HG03039 (cell line): ENCODE measurements around the gene TSPAN18.

Experiments used
- ATAC-seq: cut with Tn5 transposase; IDR thresholded peaks from one replicate; pipeline ENCODE4 v1.9.1; 2021; ENCODE audit warnings: mild to moderate bottlenecking, moderate library complexity; ENCODE audit not compliant: unreplicated experiment

The TSPAN18 gene

DNA sequence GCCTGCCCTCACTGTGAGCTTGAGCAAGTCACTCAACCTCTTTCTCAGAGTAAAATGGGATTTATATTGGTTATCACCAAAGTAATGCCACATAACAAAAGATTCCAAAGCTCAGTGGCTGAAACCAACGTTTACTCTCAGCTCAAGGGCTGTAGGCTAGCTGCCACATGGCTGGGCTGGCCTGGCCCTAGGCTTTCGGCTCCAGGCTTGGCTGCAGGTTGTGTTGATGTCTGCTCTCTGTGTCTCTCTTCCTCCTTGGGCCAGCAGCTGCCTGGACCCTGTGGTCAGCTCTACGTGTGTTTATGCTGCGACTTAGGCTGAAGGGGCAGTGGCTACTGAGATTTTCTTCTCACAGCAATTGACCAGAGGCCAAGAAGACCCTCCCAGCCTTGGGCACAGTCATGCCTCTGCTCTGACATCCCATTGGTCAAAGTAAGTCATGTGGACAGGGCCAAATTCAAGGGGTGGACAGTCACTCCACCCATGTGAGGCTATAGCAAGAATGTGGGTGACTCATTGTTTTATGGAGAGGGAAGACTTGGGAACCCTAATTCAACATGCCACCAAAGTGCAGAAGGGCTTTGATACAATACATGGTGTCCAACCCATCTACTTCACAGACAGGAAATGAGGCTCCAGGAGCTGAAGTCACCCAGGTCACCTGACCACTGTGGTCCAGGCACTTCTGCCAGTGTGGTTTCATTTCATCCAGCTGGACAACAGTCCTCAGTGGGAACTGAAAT lies 90.6 kb downstream of the TSPAN18 start:
- ATAC-seq: no peak

DNA sequence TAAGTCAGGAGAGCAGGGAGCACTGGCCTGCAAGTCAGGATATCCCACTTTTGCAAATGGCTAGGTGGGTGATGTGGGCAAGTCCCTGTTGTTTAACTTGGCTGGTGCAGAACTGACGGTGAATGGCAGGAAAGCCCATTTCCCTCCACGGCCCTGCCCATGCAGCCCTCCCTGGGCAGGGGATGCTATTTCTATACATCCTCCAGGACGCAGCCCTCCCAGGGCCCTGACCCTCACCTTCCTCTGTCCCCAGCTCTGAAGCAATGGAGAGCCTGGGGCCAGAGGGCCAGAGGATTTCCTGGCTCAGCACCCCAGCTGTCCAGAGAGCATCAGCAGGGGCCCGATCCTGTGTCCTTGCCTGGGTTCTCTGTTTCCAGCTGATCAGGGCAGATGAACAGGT lies 91.3 kb downstream of the TSPAN18 start:
- no peak for ATAC-seq

DNA sequence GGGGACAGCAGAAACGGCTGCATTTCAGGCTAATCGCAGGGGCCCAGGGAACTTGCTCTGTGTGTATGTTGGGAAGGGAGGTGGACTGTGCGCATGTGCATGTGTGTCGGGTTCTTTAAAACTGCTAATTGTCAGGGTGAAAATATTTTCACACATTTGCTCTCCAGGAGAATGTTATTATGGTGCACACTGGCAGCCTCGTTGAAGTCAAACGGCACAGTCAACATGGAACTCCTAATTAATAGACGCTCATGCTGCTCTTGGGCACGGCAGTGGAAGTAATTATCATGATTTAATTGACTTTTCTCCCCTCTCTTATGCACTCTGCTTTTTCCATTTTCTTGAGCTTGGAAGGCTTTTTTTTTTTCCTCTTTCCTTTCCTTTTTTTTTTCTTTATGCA lies 92.6 kb downstream of the TSPAN18 start:
- no peak for ATAC-seq

DNA sequence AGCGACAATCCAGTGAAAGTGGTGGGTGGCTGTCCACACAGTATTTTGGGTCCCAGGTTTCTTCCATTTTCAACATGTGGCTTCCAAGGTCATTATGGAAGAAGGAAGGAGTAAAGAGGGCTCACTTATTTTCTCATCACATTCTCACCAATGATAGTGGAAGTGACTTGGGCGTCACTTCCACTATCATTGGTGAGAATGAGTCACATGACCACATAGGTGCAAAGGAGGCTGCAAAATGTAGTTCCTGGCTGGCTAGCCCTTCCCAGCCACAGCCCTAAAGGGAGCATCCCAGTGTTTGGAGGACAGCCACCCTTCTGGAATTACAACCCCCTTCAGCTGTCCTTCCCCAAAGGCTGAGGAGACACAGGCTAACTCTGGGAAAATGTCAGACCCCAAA lies 95.6 kb downstream of the TSPAN18 start:
- no peak for ATAC-seq

DNA sequence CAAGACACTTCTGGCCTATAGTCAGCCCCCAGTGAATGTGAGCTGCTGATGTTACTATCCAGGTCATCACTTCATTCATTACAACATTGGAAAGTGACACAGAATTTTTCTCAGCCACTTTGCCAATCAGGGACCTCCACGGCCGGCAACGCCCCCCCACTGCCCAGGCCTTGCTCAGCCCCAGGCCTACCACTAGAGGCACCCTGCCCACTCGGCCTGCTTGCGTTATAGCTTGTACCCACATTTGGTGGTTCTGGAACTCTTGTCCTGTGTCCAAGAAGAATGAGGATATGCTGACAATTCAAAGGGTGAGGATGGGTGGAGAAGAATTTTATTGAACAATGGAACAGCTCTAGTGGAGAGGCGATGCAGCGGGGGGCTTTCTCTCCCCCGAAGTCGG lies 96.2 kb downstream of the TSPAN18 start:
- no peak for ATAC-seq

DNA sequence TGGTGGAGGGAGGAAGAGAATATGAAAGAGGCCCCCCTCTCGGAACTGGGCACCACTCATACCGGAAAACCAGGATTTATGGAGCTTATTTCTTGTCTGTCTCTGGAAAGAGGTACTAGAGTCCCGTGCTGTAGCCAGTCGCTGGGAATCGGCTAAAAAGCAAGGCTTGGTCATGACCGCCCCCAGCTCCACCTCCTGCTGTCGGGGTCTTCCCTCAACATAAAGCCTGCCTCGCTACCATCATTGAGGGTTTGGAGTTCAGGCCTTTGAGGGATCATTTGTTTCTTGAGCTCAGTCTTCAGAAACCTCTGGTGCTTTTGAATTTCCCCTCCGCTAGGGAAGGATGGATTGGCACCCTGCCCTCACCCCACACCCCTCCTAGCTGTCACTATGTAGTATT lies 97.1 kb downstream of the TSPAN18 start:
- ATAC-seq: no peak

DNA sequence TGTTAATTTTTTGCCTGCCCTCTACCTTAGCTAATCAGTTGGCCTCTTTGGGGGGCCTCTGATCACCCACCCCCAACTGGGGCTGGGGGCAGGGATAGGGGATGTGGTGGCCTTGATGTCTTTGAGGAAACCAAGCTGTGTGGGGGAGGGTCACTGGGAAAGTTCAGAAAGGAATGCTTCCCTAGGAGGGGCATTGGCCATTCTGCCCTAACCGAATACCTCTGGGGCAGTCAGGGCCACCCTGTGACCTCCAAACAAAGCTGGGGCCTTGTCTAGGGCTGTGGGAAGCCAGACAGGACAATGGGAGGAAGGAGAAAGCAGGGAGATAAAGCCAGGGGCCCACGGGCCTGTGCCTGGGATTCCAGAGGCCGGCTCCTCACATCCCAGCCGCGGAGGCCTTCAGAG lies 97.5 kb downstream of the TSPAN18 start:
- no peak for ATAC-seq

DNA sequence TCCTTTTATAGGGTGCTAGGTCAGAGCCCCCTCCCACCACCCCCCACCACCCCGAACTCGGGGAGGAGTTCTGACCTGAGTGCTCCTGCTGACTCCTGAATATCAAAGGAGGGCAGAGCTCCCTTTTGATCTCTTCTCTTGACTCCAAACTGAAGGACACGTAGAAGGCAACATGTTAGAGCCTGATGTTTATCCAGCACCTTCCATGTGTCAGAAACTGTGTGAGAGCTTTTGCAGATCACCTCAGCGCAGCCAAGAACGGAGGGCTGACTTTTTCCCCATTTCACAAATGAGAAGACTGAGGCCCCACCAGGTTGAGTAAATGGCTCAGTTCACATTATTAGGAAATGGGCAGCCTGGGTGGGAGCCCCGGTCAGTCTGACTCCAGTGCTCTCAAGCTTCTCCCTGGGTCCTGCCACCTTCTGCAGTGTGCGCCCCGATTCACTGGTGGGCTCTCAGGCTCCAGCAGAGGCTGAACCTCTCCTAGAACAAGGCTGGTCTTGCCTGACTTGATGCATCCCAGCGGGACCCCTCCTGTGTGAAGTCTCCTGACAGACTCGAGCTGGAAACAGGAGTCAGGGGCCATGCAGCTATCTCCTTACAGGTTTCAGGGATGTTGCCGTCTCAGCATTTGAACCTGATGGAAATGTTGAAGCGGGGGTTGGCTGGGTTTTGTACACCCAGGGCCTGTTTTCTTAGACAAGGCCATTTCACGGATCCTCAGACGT lies 98.5 kb downstream of the TSPAN18 start:
- ATAC-seq: no peak

DNA sequence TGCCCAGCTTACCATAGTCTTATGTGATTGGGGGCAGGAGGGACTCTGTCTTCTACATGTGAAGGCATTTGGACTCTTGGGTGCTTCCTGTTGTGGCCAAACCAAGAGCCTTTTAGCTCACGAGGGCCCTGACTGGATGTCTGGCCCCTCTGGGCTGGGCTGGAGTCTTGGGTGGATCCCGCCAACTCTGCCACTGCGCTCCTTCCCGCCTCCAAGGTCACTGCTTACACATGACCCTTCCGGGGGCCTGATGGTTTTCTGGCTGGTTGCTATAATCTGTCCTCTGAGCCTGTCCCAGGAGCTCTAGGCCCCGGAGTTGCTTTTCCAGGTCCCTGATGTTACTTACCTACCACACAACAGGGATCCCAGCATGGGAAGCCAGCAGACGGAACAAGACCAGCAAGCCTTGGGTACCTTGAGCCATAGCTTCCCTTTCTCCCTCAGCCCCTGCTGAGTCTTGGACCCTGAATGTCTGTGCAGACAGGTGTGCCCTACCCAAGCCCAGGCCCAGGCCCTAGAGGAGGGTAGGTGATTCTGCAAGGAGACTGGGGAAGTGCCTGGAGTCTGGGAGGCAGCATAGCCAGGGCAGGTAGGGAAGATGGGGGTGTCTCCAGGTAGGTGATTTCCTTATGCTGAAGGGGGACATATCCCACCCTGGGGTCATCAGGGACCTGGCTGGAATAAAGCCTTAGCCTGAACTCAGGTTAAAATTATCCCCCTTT lies 100.3 kb downstream of the TSPAN18 start:
- ATAC-seq: no peak

DNA sequence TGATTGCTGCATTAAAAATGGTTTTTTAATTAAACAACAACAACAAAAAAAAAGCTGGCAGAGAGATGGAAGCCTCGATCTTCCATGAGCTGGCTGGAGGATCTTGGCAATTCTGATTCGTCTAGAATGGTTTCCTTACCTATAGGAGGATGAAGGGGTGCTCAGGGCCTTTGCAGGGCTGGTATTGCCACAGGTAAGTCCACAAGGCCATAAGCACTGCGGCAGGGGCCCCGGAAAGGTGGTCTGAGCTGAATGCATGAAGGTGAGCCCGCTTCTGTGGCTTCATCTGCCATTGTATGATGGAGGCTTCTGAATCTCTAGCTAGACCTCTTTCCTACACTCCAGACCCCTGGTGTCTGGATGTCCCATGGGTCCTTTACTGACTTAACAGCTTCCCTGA lies 101.5 kb downstream of the TSPAN18 start:
- no peak for ATAC-seq

DNA sequence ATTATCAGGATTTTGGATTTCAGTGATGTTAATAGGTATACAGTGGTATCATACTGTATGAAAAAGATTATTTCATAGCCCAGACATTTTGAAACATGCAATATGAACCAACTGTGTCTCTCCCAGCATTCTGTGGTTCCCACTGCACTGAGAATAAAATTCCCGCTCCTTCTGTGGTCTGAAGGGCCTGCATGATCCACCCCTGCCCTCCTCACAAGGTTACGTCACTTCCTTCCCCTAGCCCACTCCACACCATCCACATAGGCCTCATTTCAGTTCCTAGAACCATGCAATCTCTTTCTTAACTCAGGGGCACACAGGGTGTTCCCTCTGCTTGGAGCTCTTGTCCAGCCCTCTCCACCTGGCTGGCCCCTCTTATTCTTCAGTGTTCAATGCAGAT lies 103.1 kb downstream of the TSPAN18 start:
- ATAC-seq: no peak

DNA sequence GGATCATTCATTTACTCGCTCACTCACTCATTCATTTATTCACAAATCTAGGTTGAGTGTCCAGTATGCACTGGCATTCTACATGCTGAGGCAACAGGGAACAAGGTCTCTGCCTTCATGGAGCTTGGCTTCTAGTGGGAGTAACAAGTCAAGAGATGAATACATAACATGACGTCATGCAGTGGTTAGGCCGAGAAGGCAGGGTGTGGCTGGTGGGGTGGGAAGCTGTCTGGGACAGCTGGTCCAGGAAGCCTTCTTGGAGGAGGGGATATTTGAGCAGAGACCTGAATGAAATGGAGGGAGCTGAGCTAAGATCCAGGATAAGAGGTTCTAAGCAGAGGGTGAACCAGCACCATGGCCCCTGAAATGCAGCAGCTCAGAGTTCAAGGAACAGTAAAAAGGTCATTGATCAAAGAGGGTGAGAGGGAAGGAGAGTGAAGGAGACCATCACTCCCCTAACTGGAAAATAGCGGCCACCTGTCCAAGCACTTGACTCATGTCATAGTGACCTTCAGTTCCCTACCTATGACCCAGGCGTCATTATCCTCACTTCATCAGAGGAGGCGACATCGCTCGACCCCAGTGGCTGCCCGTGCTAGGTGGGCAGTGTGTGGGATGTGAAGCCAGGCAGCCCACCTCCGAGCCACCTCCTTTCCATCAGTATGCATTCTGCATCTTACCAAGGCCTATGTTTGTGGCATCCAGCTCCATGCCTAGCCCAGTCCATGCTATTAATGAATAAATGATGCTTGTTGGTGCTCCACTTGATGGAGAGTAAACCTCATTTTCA lies 105.0 kb downstream of the TSPAN18 start:
- ATAC-seq: no peak

DNA sequence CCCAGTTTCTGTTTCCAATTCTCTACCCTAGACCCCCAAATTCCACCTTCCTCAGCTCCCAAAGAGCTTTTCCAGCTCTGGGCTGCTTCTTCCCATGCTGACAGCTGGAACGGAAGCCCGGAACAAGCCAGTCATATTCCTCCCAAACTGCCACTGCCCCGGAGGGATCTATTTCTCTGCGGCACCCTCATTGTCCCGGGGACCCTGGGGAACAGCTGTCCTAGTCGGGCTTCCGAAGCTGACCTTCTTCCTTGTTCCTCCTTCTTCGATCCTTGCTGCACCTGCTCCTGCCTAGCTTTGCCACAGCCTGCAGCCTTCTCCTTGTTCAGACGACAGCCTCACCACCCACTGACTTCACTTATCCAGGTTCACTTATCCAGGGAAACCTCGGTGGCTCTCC lies 105.7 kb downstream of the TSPAN18 start:
- no peak for ATAC-seq

DNA sequence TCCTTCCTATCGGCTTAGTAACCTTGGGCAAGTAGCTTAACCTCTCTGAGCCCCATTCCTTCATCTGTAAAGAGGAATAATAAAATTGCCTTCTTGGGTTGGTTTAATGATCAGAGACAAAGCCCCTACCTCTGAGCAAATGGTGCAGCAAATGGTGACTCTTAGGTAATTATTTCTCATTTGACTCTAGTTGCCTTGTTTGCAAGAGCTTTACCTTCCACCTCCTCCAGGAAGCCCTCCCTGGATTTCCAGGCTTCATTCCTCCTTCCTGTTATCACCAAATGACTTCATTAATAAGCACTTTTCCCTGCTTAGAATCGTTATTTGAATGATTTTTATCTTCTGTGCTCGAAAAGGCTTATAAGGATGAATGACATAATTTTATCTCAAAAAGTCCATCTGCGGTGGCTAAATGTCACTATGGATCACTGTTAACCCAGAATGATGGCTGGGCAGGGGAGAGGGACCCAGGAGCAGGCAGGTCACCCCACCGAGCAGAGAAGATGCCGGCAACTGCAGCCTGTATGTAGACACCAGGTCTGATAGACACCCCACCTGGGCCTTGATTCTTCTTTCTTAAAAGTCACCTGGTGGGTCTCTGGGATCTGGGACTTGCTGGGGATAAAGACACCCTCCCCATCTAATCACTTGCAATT lies 106.6 kb downstream of the TSPAN18 start:
- no peak for ATAC-seq

DNA sequence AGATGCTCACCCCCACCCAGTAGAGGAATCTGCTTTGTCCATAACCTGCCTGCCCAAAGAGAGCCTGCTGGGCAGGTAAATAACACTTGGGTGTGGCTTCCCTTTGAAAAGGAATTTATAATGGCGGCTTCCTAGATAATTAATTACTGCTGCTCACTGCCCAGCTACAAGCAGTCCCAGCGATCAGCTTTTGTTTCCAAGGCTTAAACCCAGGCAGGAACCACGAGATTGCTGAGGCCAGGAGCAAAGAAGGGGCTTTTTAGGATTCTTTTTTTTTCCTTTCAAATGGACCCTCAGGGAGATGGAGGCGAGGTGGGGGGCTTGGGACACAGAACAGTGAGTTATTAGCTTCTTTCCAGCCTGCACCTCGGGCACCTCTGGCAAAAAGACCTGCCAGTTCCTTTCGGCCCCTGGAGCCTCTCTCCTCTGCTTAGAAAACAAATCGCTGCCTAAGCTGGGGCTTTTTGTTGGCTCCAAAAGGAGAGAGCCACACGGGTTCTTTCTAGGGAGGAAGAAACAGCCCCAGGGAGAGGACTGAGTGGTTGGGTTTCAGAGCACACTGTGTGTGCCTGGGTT lies 107.2 kb downstream of the TSPAN18 start:
- no peak for ATAC-seq

DNA sequence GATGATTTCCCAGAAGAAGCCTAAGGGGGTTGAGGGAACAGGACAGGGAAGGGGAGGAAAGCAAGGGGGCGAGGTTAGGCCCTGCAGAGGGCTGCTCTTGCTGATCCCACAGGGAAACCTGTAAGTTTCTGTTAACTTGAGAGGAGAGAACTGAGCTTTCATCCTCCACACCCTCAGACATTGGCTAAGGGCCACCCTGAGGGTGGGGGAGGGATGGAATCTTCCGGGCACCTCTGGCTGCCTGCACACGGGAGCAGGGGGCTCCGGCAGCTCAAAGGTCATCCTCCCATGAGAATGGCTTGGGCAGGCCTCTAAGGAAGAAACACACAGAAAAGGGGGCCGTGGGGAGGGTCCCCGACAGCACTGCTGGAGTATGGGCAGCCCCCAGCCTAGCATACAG lies 108.1 kb downstream of the TSPAN18 start:
- ATAC-seq: no peak

DNA sequence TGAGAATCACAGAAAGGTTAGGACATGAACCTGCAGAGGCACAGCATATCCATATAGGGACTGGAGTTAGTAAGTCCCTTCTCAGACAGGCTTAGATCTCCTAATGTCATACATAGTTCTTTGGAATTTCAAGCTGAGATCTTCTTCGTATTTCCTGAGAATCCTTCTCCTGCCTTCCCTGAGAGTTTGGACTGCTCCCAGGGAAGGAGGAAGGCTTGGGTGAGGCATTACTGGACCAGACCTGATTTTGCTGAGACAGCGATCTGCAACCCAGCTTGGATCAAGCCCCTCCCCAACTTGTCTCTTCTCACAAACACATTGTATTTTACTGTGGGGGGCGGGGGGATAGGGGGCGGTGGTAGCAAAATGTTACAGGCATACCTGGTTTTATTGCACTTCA lies 108.5 kb downstream of the TSPAN18 start:
- ATAC-seq: no peak

DNA sequence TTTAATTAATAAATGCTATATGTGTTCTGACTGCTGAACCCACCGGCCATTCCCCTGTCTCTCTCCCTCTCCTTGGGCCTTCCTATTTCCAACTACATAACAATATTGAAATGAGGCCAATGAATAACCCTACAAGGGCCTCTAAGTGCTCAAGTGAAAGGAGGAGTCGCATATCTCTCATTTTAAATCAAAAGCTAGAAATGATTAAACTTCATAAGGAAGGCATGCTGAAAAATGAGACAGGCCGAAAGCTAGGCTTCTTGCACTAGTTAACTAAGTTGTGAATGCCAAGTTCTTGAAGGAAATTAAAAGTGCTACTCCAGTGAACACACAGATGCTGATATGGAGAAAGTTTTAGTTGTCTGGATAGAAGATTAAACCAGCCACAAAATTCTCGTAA lies 109.2 kb downstream of the TSPAN18 start:
- ATAC-seq: no peak

DNA sequence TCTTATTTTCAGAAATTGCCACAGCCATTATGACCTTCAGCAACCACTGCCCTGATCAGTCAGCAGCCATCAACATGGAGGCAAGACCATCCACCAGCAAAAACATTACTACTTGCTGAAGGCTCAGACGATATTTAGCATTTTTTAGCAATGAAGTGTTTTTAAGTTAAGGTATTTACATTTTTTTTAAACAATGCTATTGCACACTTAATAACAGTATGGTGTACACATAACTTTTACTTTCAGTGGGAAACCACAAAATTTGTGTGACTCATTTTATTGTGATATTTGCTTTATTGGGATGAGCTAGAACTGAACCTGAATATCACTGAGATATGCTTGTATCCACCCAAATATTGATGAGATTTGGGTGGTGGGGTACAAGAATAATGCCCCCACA lies 110.9 kb downstream of the TSPAN18 start:
- ATAC-seq: no peak

DNA sequence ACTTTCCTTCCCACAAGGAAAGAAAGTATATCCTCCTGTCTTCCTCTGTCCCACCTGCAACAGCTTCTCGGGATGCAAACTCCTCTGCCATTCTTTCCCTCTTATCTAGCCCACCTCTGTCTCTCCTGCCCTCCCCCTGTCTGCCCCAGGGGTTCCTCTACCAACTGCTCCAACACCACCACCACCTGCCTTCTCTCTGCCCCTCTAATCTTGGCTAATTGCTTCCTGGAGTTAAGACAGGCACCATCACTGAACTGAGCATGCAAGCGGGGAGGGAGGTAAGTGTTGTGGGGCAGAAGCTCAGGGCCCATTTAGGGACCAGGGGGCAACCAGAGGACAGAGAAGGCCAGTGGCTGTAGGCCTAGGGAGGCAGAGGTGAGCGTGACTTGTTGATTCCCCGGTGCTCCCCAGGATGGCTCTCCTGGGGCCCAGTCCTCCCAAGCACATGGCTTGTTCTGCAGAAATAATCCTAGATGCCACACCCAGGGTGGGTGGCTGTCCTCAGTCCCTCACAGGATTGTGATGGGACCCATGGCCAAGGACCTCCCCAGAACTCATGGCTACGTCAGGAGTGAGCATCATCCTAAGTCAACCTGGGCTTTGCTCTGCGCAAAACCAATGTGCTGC lies 112.8 kb downstream of the TSPAN18 start:
- ATAC-seq: no peak
